Ascending aorta (tissue), 2 donors: ENCODE data around the gene PFAS. TPM values are rescaled to one million over a fixed set of nuclear protein-coding genes. Genes with fewer than 3 reads are reported as not detected.

Experiments
- DNase-seq, 2 donors: peaks; one replicate each; pipeline ENCODE4 v3.0.0-alpha.2; 2019; ENCODE audit warnings: low spot score in 2 of 2
- H3K27ac ChIP-seq, 2 donors: fragments of 200-600 bp; sonication (generic); one replicate each; pipeline ENCODE4 v1.5.1; 2016 to 2017; ENCODE audit warnings: mild to moderate bottlenecking in 1 of 2
- H3K27me3 ChIP-seq: fragments of 200-600 bp; sonication (generic); one replicate; pipeline ENCODE4 v1.5.1; 2017
- H3K36me3 ChIP-seq, 2 donors: fragments of 200-600 bp; sonication (generic); one replicate each; pipeline ENCODE4 v1.5.1; 2016
- H3K4me1 ChIP-seq, 2 donors: fragments of 200-600 bp; sonication (generic); one replicate each; pipeline ENCODE4 v1.5.1; 2016 to 2017; ENCODE audit warnings: mild to moderate bottlenecking in 1 of 2
- H3K4me3 ChIP-seq, 2 donors: fragments of 200-600 bp; sonication (generic); one replicate each; pipeline ENCODE4 v1.5.1; 2016 to 2017; ENCODE audit warnings: mild to moderate bottlenecking in 1 of 2
- H3K9me3 ChIP-seq, 2 donors: fragments of 200-600 bp; sonication (generic); one replicate each; pipeline ENCODE4 v1.5.1; 2016
- intact Hi-C: fragments of 100-400 bp; cut with DNase I; formaldehyde crosslinking; loops from one replicate; pipeline ENCODE4 v1.15.1; 2023
- total RNA-seq: library from RNA; depleted of rRNA; stranded (reverse); fragments of >200 nt; gene quantifications from one replicate; pipeline ENCODE4 v1.1.0, GENCODE V29; 2016
- TF ChIP-seq, protein P1 (sequence below), 3 experiments: fragments of 200-600 bp in 2 of 3; fragments of 450-650 bp in 1 of 3; sonication (generic) in 2 of 3; IDR thresholded peaks; one replicate each; pipeline ENCODE4 v1.5.1; 2016 to 2019; ENCODE audit warnings: antibody characterized with exemption in 3 of 3, mild to moderate bottlenecking in 1 of 3, moderate library complexity in 1 of 3

The PFAS gene, protein sequence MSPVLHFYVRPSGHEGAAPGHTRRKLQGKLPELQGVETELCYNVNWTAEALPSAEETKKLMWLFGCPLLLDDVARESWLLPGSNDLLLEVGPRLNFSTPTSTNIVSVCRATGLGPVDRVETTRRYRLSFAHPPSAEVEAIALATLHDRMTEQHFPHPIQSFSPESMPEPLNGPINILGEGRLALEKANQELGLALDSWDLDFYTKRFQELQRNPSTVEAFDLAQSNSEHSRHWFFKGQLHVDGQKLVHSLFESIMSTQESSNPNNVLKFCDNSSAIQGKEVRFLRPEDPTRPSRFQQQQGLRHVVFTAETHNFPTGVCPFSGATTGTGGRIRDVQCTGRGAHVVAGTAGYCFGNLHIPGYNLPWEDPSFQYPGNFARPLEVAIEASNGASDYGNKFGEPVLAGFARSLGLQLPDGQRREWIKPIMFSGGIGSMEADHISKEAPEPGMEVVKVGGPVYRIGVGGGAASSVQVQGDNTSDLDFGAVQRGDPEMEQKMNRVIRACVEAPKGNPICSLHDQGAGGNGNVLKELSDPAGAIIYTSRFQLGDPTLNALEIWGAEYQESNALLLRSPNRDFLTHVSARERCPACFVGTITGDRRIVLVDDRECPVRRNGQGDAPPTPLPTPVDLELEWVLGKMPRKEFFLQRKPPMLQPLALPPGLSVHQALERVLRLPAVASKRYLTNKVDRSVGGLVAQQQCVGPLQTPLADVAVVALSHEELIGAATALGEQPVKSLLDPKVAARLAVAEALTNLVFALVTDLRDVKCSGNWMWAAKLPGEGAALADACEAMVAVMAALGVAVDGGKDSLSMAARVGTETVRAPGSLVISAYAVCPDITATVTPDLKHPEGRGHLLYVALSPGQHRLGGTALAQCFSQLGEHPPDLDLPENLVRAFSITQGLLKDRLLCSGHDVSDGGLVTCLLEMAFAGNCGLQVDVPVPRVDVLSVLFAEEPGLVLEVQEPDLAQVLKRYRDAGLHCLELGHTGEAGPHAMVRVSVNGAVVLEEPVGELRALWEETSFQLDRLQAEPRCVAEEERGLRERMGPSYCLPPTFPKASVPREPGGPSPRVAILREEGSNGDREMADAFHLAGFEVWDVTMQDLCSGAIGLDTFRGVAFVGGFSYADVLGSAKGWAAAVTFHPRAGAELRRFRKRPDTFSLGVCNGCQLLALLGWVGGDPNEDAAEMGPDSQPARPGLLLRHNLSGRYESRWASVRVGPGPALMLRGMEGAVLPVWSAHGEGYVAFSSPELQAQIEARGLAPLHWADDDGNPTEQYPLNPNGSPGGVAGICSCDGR (N-terminal part only)
- 108 TPM for total RNA-seq

DNA sequence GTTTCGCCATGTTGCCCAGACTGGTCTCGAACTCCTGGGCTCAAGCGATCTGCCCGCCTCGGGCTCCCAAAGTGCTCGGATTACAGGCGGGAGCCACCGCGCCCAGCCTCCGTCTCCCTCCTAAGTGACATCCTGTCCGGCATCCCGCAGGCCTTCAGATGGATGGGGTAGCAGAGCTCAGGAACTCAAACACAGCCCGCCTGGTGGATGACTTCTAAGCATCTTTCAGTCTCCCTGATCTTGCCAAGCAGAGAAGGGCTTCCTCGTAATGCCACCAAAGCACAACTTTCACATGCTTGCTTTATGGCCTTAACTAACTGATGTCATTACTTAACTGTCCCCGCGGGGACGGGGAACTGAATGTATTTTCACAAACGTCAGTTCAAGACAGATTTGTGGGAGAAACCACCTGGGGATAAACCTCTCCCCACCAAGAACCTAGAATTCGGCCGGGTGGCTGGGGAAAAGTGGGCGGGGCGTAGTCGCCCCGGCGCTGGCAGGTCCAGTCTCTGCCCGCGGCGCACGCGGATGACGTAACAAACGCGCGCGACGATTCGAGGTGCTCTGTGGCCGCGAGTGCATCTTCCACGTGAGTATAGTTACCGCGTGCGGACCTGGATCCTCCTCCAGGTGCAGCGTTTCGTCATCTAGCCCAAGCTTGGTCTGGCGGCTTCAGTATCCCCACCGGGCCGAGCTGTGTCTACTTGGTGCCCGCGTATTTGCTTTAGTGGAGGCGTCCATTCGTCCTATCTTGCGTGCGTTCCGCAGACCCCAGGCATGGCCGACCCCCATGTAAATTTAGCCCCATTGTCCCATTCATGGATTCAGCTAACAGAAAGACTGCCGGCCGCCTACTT is at the start of gene PFAS:
PFAS (plus strand) TSS at position 539 of the 857 bp plus-strand sequence. CDS start 4,649 bp downstream, outside the sequence.
- H3K27me3 ChIP-seq = no peaks in the 10 kb centered on the region
- TF ChIP-seq, protein P1, sequence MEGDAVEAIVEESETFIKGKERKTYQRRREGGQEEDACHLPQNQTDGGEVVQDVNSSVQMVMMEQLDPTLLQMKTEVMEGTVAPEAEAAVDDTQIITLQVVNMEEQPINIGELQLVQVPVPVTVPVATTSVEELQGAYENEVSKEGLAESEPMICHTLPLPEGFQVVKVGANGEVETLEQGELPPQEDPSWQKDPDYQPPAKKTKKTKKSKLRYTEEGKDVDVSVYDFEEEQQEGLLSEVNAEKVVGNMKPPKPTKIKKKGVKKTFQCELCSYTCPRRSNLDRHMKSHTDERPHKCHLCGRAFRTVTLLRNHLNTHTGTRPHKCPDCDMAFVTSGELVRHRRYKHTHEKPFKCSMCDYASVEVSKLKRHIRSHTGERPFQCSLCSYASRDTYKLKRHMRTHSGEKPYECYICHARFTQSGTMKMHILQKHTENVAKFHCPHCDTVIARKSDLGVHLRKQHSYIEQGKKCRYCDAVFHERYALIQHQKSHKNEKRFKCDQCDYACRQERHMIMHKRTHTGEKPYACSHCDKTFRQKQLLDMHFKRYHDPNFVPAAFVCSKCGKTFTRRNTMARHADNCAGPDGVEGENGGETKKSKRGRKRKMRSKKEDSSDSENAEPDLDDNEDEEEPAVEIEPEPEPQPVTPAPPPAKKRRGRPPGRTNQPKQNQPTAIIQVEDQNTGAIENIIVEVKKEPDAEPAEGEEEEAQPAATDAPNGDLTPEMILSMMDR (IDR thresholded peaks at IDR 0.05) = peak in 1 of 3 experiments; percentile 20
- no peaks in the 10 kb centered on the region for H3K9me3 ChIP-seq
- peaks cover 0 to 6% of the 10 kb centered on the region in 2 donors for H3K4me1 ChIP-seq
- peak; percentile 75 to 98 for DNase-seq
- peak within 1 kb of the TSS; percentile 80 to 82 for H3K4me3 ChIP-seq
- H3K27ac ChIP-seq = peak within 1 kb of the TSS; percentile 94 to 98
- peaks cover 0 to under 1% of the 10 kb centered on the region in 2 donors for H3K36me3 ChIP-seq
- intact Hi-C loops = loop anchor here (1.0 to 2.0 kb wide), 3 partner anchors 26 to 110 kb away; partner anchors contain the start of gene RANGRF

DNA sequence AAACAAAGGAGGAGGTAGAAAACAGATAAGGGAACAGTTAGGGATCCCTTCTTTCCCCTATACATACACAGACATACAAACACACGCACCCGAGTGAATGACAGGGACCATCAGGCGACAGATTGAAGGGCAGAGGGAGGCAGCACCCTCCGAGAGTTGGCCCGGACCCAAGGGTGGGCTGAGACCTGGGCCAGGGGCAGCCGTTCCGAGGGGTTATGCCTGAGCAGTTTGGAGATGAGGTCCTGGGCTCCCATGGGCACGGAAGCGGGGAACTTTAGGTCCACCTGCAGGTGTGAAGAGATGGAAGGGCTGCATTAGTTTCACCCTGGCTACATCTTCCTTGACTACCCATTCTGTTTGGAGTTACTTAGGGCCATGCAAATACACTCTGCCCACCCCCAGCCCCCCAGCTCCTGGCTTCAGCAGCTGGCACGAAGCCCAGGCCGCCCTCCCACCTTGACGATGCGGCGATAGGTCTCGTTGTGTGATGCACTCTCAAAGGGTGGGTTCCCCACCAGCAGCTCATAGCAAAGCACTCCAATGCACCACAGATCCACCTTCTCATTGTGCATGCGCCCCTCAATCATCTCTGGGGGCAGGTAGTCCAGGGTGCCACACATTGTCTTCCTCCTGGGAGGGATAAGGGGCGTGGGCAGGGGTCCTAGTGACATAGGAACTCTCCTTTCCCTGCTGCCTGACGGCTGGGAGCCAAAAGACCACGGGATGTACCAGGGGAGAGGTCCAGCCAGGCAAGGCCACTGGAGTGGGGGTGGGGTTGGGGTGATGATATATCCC is 44.1 kb upstream of the PFAS start:
- TF ChIP-seq, protein P1 (IDR thresholded peaks at IDR 0.05) = no peak
- Histone ChIP-seq H3K27me3 (no peaks in the 10 kb centered on the region), H3K9me3 (no peaks in the 10 kb centered on the region), H3K4me1 (peaks cover 0 to 2% of the 10 kb centered on the region in 2 donors), H3K36me3 (no peaks in the 10 kb centered on the region), H3K27ac (no peak overlapping the region), H3K4me3 (no peak overlapping the region)
- intact Hi-C loops = no loop called here
- DNase-seq = no peak

DNA sequence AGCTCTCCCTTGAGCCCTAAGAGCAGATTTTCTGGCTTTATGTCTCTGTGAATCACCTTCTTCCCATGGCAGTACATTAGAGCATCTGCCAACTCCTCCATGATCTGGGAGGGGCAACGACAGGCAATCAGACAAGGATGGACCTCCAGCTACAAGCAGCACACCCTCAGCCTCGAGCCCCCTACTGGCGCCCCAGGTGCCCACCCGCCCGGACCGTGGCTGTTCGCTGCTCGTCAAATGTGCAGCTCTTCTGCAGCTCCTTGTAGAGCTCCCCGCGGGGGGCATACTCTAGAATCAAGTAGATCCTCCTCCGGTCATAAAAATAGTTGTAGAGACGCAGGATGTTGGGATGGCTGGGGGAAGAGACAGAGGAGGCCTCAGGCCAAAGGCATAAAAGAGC is 42.6 kb upstream of the PFAS start:
- TF ChIP-seq, protein P1 (IDR thresholded peaks at IDR 0.05) = no peak
- H3K4me1 ChIP-seq = peaks cover 0 to 15% of the 10 kb centered on the region in 2 donors
- intact Hi-C loops = no loop called here
- no peak for DNase-seq
- H3K27me3 ChIP-seq = no peaks in the 10 kb centered on the region
- H3K9me3 ChIP-seq = no peaks in the 10 kb centered on the region
- no peak overlapping the region for H3K27ac ChIP-seq
- no peaks in the 10 kb centered on the region for H3K36me3 ChIP-seq
- H3K4me3 ChIP-seq = no peak overlapping the region

DNA sequence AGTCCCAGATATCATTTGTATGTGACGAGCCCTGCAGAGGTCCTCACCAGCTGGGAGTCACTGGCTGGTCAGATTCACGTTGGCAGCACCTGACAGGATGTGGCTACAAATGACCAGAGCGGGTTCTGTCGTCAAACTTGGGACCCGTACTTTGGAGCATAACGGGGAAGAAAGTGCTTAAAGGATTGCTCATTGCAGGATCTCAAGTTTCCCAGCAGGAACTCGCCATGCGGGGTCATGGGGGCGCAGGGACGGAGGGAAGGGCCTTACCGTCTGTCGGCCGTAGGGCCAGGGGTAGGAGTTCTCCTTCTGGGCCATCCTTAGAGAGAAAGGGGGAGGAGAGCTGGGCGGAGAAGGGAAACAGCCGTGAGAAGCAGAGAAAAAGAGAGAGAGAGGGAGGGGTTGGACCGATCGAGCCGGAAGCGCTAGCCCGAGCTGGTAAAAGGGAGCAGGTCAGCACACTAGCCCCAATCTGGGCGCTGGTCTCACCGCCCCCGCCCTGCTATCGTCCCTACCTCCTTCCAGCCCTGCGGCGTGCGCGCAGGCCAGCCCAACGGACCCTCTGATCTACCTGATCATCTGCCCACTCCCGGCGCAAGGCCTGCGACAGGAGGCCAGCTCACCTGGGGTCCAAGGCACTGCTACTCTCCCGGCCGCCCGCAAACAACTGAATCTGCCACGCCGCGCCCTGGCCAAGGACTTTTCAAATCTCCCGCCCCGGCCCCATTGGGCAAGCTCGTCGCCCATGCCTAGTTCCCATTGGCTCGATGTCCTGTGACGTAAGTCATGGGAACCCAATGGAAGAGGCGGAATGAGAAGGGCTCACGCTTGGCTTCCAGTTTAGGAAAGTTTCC is 39.0 kb upstream of the PFAS start, which contains the start of gene AURKB:
AURKB (minus strand) TSS at position 669 of the 854 bp plus-strand sequence; CDS start at position 318, 351 bp downstream.
- Histone ChIP-seq H3K36me3 (no peaks in the 10 kb centered on the region), H3K4me1 (peaks cover 0 to 15% of the 10 kb centered on the region in 2 donors), H3K27ac (peak within 1 kb of the TSS; percentile 78 to 80), H3K9me3 (no peaks in the 10 kb centered on the region), H3K4me3 (peak within 1 kb of the TSS; percentile 63 to 74), H3K27me3 (no peaks in the 10 kb centered on the region)
- TF ChIP-seq, protein P1 (IDR thresholded peaks at IDR 0.05) = no peak
- intact Hi-C loops = loop anchor here (1.0 kb wide), 1 partner anchor 20 kb away; the partner anchor contains the start of gene BORCS6
- peak; percentile 82 to 97 for DNase-seq
